HG02798 (cell line): ENCODE measurements around the gene ELK3.
"Not testable (repeated sequence)": the region's sequence is repeated elsewhere in the genome, so short reads cannot be mapped to it uniquely, and the experiment has no call there.

Experiments
- ATAC-seq: cut with Tn5 transposase; IDR thresholded peaks from one replicate; pipeline ENCODE4 v1.9.1; 2021; ENCODE audit warnings: mild to moderate bottlenecking; ENCODE audit not compliant: unreplicated experiment, poor library complexity

ELK3 gene

GRCh38 chr12:96294831-96295230, 100.7 kb downstream of the ELK3 start:
- no peak for ATAC-seq

GRCh38 chr12:96295532-96296160, 101.5 kb downstream of the ELK3 start:
- ATAC-seq = no peak

- ATAC-seq = no peak
These were observed 103.3 kb downstream of the ELK3 start for GRCh38 chr12:96297504-96297903.

GRCh38 chr12:96300064-96300463, 105.9 kb downstream of the ELK3 start:
- ATAC-seq = no peak

- no peak for ATAC-seq
These were observed 107.6 kb downstream of the ELK3 start for GRCh38 chr12:96301732-96302131.

GRCh38 chr12:96302687-96303310, 108.6 kb downstream of the ELK3 start:
- ATAC-seq = no peak

GRCh38 chr12:96303653-96304052, 109.5 kb downstream of the ELK3 start:
- ATAC-seq = no peak

GRCh38 chr12:96305665-96306064, 111.5 kb downstream of the ELK3 start:
- no peak for ATAC-seq

- no peak for ATAC-seq
These were observed 114.7 kb downstream of the ELK3 start for GRCh38 chr12:96308881-96309280.

- no peak for ATAC-seq
These were observed 115.9 kb downstream of the ELK3 start for GRCh38 chr12:96310067-96310466.

- no peak for ATAC-seq
These were observed 117.0 kb downstream of the ELK3 start for GRCh38 chr12:96311191-96311590.

- ATAC-seq = no peak
These were observed 119.4 kb downstream of the ELK3 start for GRCh38 chr12:96313606-96314005.

GRCh38 chr12:96314723-96315122, 120.5 kb downstream of the ELK3 start:
- ATAC-seq = no peak

- ATAC-seq = not testable (repeated sequence)
These were observed 121.7 kb downstream of the ELK3 start for GRCh38 chr12:96315741-96316481.

GRCh38 chr12:96317801-96318200, 123.6 kb downstream of the ELK3 start:
- ATAC-seq = not testable (repeated sequence)
